A673 (cell line): ENCODE data around the gene ALDOA. TPM values are rescaled to one million over a fixed set of nuclear protein-coding genes. Genes with fewer than 3 reads are reported as not detected.

Experiments
- BruUV-seq: library from RNA; stranded (reverse); fragments of 400-500 nt; replicated peaks from 2 replicates; lab custom pipeline; 2021; lab: Mats Ljungman, UMichigan
- CTCF ChIA-PET: fragments of 300-600 bp; sonication (Branson Sonifier 250); formaldehyde crosslinking; loops from one replicate; lab custom pipeline; 2022; ENCODE audit warnings: antibody characterized with exemption; lab: Charles Lee
- POLR2A ChIA-PET: fragments of 300-600 bp; sonication (Branson Sonifier 250); formaldehyde crosslinking; loops from one replicate; lab custom pipeline; 2022; ENCODE audit warnings: antibody characterized with exemption; ENCODE audit not compliant: low non-redundant PET; lab: Charles Lee
- DNase-seq: peaks from one replicate; pipeline ENCODE4 v3.0.0-alpha.2; 2015; ENCODE audit warnings: low spot score
- H3K27ac ChIP-seq: fragments of 200-600 bp; sonication (generic); 2 replicates; pipeline ENCODE4 v1.5.1; 2016; ENCODE audit warnings: mixed run types, low read depth, mild to moderate bottlenecking, mixed read lengths, antibody characterized with exemption, low read length; ENCODE audit not compliant: poor library complexity, severe bottlenecking
- H3K27me3 ChIP-seq: fragments of 200-600 bp; sonication (generic); replicated peaks from 2 replicates; pipeline ENCODE4 v1.6.1; 2017; ENCODE audit warnings: mixed run types, low read depth, mild to moderate bottlenecking, mixed read lengths, antibody characterized with exemption, low read length; ENCODE audit not compliant: insufficient read depth, poor library complexity
- H3K36me3 ChIP-seq: fragments of 200-600 bp; sonication (generic); 2 replicates; pipeline ENCODE4 v1.6.1; 2016; ENCODE audit warnings: mixed run types, mild to moderate bottlenecking, mixed read lengths, antibody characterized with exemption, low read length; ENCODE audit not compliant: insufficient read depth, poor library complexity, severe bottlenecking
- H3K4me1 ChIP-seq: fragments of 200-600 bp; sonication (generic); 2 replicates; pipeline ENCODE4 v1.6.1; 2017; ENCODE audit warnings: mixed run types, mild to moderate bottlenecking, mixed read lengths, antibody characterized with exemption, low read length; ENCODE audit not compliant: insufficient read depth, poor library complexity, severe bottlenecking
- H3K4me3 ChIP-seq: fragments of 200-600 bp; sonication (generic); 2 replicates; pipeline ENCODE4 v1.5.1; 2016; ENCODE audit warnings: low read depth, mixed run types, mild to moderate bottlenecking, mixed read lengths, low read length; ENCODE audit not compliant: poor library complexity, severe bottlenecking
- H3K9me3 ChIP-seq: fragments of 200-600 bp; sonication (generic); 2 replicates; pipeline ENCODE4 v1.6.1; 2016; ENCODE audit warnings: mixed run types, low read depth, mild to moderate bottlenecking, mixed read lengths, antibody characterized with exemption, low read length; ENCODE audit not compliant: poor library complexity, severe bottlenecking
- CTCF ChIP-seq: fragments of 300-800, 200-600 bp; sonication (generic); conservative IDR thresholded peaks from 2 replicates; pipeline ENCODE4 v1.5.1; 2017; ENCODE audit warnings: low read depth, mild to moderate bottlenecking, antibody characterized with exemption, low read length, moderate library complexity, mixed read lengths
- EZH2 ChIP-seq: fragments of 200-600 bp; sonication (generic); IDR thresholded peaks from 2 replicates; pipeline ENCODE4 v1.6.1; 2017; ENCODE audit warnings: borderline replicate concordance, low read depth, mild to moderate bottlenecking, mixed read lengths, antibody characterized with exemption, low read length; ENCODE audit not compliant: poor library complexity, severe bottlenecking
- intact Hi-C: fragments of 100-400 bp; cut with micrococcal nuclease; formaldehyde crosslinking; loops from one replicate; pipeline ENCODE4 v1.10.0; 2022; ENCODE audit not compliant: unreplicated experiment
- total RNA-seq: library from RNA; stranded (reverse); gene quantifications from 2 replicates; pipeline ENCODE4 v1.2.3, GENCODE V29; 2021

Gene ALDOA
- total RNA-seq, 1 experiment from 2014 or later: 1,729 TPM

- ChIA-PET CTCF (no interaction called here), POLR2A (no interaction called here)
- no TSS peak for BruUV-seq
- Histone ChIP-seq H3K27ac (no peak overlapping the region), H3K36me3 (no peaks in the 10 kb centered on the region), H3K4me1 (peaks cover 8% of the 10 kb centered on the region), H3K9me3 (no peaks in the 10 kb centered on the region), H3K27me3 (no peaks in the 10 kb centered on the region), H3K4me3 (no peak overlapping the region)
- no peak for DNase-seq
- intact Hi-C loops: loop anchor here (10.0 kb wide), 1 partner anchor 575 kb away; no protein-coding TSS in a partner anchor
- TF ChIP-seq EZH2 (no peak), CTCF (no peak)
Observed at GRCh38 chr16:30049871-30050270, 15.7 kb upstream of the ALDOA start.

GRCh38 chr16:30051518-30051917, 14.0 kb upstream of the ALDOA start:
- H3K9me3 ChIP-seq: no peaks in the 10 kb centered on the region
- DNase-seq: no peak
- peaks cover 9% of the 10 kb centered on the region for H3K4me1 ChIP-seq
- H3K27me3 ChIP-seq: no peaks in the 10 kb centered on the region
- BruUV-seq: no TSS peak
- intact Hi-C loops: no loop called here
- ChIA-PET CTCF (no interaction called here), POLR2A (no interaction called here)
- H3K36me3 ChIP-seq: peaks cover 10% of the 10 kb centered on the region
- H3K4me3 ChIP-seq: no peak overlapping the region
- TF ChIP-seq CTCF (no peak), EZH2 (no peak)
- no peak overlapping the region for H3K27ac ChIP-seq

GRCh38 chr16:30052671-30053372, 12.7 kb upstream of the ALDOA start:
- POLR2A ChIA-PET: no interaction called here
- peak; percentile 95 for DNase-seq
- Histone ChIP-seq H3K4me3 (peak overlapping the region; percentile 85), H3K9me3 (no peaks in the 10 kb centered on the region), H3K4me1 (peaks cover 9% of the 10 kb centered on the region), H3K27ac (peak overlapping the region; percentile 81), H3K27me3 (no peaks in the 10 kb centered on the region), H3K36me3 (peaks cover 13% of the 10 kb centered on the region)
- no TSS peak for BruUV-seq
- TF ChIP-seq CTCF: no peak
- no peak for TF ChIP-seq EZH2
- intact Hi-C loops: no loop called here
- CTCF ChIA-PET: interaction anchor here (1.1 kb wide), 1 partner anchor 21 kb away, joined by 3 read pairs; the partner anchor contains the start of gene TLCD3B
